Testis (tissue), 2 donors: ENCODE results near the gene C4orf50.

ENCODE experiments used
- POLR2A ChIP-seq: fragments of 450-650 bp; IDR thresholded peaks from one replicate; pipeline ENCODE4 v1.6.1; 2017; ENCODE audit warnings: antibody characterized with exemption, mild to moderate bottlenecking, moderate library complexity
- TF ChIP-seq, protein P1 (sequence below), 3 experiments: fragments of 450-650 bp in 2 of 3; fragments of 200-600 bp in 1 of 3; sonication (generic) in 1 of 3; IDR thresholded peaks; one replicate each; pipeline ENCODE4 v1.5.1; 2016 to 2019; ENCODE audit warnings: antibody characterized with exemption in 3 of 3, mild to moderate bottlenecking in 2 of 3, moderate library complexity in 1 of 3

DNA sequence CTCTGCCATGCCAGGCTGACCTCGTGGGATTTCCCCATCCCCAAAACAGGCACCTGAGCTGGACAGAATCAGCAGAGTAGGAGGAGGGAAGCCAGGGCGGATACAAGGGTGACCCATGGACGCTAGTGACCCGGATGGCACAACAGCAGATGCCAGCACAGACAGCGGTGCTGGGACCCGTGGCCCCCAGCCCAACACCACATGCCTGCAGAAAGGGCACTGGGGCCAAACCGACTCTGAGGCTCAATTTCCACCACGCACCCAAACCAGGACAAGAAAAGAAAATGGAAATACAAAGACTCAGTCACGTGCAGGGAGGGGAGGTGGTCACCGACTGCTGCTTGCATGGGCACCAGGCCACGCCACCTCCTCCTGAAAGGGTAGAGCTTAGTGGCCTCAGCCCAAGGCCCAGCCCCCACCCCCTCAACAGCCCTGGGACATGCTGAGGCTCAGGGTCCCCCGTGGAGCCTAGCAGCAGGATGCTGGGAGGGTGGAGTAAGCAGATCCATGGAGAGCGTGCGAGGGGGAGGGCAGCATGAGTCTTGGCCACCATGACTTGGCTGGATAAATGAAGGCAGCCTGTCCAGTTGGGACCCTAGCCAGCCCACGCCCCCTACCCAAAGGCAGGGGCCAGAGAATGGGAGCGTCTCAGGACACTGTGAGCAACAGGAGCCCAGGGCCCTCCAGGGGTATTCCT lies 47.7 kb downstream of the C4orf50 start:
- TF ChIP-seq, protein P1, sequence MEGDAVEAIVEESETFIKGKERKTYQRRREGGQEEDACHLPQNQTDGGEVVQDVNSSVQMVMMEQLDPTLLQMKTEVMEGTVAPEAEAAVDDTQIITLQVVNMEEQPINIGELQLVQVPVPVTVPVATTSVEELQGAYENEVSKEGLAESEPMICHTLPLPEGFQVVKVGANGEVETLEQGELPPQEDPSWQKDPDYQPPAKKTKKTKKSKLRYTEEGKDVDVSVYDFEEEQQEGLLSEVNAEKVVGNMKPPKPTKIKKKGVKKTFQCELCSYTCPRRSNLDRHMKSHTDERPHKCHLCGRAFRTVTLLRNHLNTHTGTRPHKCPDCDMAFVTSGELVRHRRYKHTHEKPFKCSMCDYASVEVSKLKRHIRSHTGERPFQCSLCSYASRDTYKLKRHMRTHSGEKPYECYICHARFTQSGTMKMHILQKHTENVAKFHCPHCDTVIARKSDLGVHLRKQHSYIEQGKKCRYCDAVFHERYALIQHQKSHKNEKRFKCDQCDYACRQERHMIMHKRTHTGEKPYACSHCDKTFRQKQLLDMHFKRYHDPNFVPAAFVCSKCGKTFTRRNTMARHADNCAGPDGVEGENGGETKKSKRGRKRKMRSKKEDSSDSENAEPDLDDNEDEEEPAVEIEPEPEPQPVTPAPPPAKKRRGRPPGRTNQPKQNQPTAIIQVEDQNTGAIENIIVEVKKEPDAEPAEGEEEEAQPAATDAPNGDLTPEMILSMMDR (IDR thresholded peaks at IDR 0.05) = no peak
- no peak for TF ChIP-seq POLR2A
